ENCODE measurements around the gene TSC22D1. TPM values are rescaled to one million over a fixed set of nuclear protein-coding genes. Genes with fewer than 3 reads are reported as not detected.

The TSC22D1 gene
- total RNA-seq, 1 donor from 2014 or later: 149 TPM

- no peak for TF ChIP-seq CTCF (IDR thresholded peaks at IDR 0.05)
- no peak overlapping the region for H3K27ac ChIP-seq
- H3K4me3 ChIP-seq: no peak overlapping the region
- DNase-seq (no peak), ATAC-seq (no peak)
- no peaks in the 10 kb centered on the region for H3K27me3 ChIP-seq
- intact Hi-C loops (cut with DNase I): loop anchor here (10.0 kb wide), 1 partner anchor 487 kb away; no protein-coding TSS in a partner anchor
- H3K36me3 ChIP-seq: no peaks in the 10 kb centered on the region
- H3K4me1 ChIP-seq: no peaks in the 10 kb centered on the region
- no peaks in the 10 kb centered on the region for H3K9me3 ChIP-seq
These were observed 88.1 kb downstream of the TSC22D1 start for GRCh38 chr13:44487989-44488388.

- DNase-seq: no peak
- no peak overlapping the region for H3K27ac ChIP-seq
- intact Hi-C loops (cut with DNase I): loop anchor here (10.0 kb wide), 1 partner anchor 490 kb away; no protein-coding TSS in a partner anchor
- H3K4me3 ChIP-seq: no peak overlapping the region
- no peaks in the 10 kb centered on the region for H3K36me3 ChIP-seq
- no peaks in the 10 kb centered on the region for H3K9me3 ChIP-seq
- TF ChIP-seq CTCF (IDR thresholded peaks at IDR 0.05): no peak
- no peak for ATAC-seq
- no peaks in the 10 kb centered on the region for H3K4me1 ChIP-seq
- H3K27me3 ChIP-seq: no peaks in the 10 kb centered on the region
These were observed 91.5 kb downstream of the TSC22D1 start for GRCh38 chr13:44484562-44485138.

- Histone ChIP-seq H3K4me1 (peaks cover 8% of the 10 kb centered on the region), H3K27ac (peak overlapping the region; percentile 49), H3K27me3 (no peaks in the 10 kb centered on the region), H3K36me3 (no peaks in the 10 kb centered on the region), H3K4me3 (no peak overlapping the region), H3K9me3 (no peaks in the 10 kb centered on the region)
- ATAC-seq: peak; percentile 23
- intact Hi-C loops (cut with DNase I): loop anchor here (10.0 kb wide), 1 partner anchor 570 kb away; no protein-coding TSS in a partner anchor
- no peak for TF ChIP-seq CTCF (IDR thresholded peaks at IDR 0.05)
- DNase-seq: no peak
These were observed 101.8 kb downstream of the TSC22D1 start for GRCh38 chr13:44474122-44474910.

- ATAC-seq (no peak), DNase-seq (no peak)
- Histone ChIP-seq H3K4me3 (no peak overlapping the region), H3K27ac (no peak overlapping the region), H3K36me3 (no peaks in the 10 kb centered on the region), H3K4me1 (peaks cover 8% of the 10 kb centered on the region), H3K9me3 (no peaks in the 10 kb centered on the region), H3K27me3 (no peaks in the 10 kb centered on the region)
- TF ChIP-seq CTCF (IDR thresholded peaks at IDR 0.05): no peak
- intact Hi-C loops (cut with DNase I): loop anchor here (10.0 kb wide), 1 partner anchor 567 kb away; no protein-coding TSS in a partner anchor
These were observed 104.4 kb downstream of the TSC22D1 start for GRCh38 chr13:44471686-44472085.

- Histone ChIP-seq H3K9me3 (no peaks in the 10 kb centered on the region), H3K27me3 (no peaks in the 10 kb centered on the region), H3K4me3 (no peak overlapping the region), H3K4me1 (peaks cover 8% of the 10 kb centered on the region), H3K36me3 (no peaks in the 10 kb centered on the region), H3K27ac (no peak overlapping the region)
- TF ChIP-seq CTCF (IDR thresholded peaks at IDR 0.05): peak; percentile 59
- ATAC-seq (no peak), DNase-seq (no peak)
- intact Hi-C loops (cut with DNase I): loop anchor here (10.0 kb wide), 1 partner anchor 566 kb away; no protein-coding TSS in a partner anchor
These were observed 105.2 kb downstream of the TSC22D1 start for GRCh38 chr13:44470638-44471562.
